HL-60 (cell line): Measurements from ENCODE around the gene UGT2A2.

Source experiments
- DNase-seq, 2 experiments: peaks; one replicate each; pipeline ENCODE4 v3.0.0-alpha.2; 2010 to 2020; ENCODE audit warnings: low read depth in 1 of 2, low spot score in 1 of 2
- H3K27ac ChIP-seq: fragments of 250-450 bp; sonication (Bioruptor Pico); replicated peaks from 2 replicates; pipeline ENCODE4 v1.5.1; 2020; ENCODE audit warnings: mild to moderate bottlenecking, moderate library complexity
- H3K27me3 ChIP-seq: fragments of 250-450 bp; sonication (Bioruptor Pico); 2 replicates; pipeline ENCODE4 v1.5.1; 2021; ENCODE audit warnings: mild to moderate bottlenecking, moderate library complexity; ENCODE audit not compliant: insufficient read depth, poor library complexity, severe bottlenecking
- H3K4me3 ChIP-seq: replicated peaks from 2 replicates; pipeline ENCODE4 v1.5.1; 2011; ENCODE audit warnings: mild to moderate bottlenecking, control low read depth, low read length; ENCODE audit not compliant: insufficient read depth
- GABPA ChIP-seq: IDR thresholded peaks from 2 replicates; pipeline ENCODE4 v1.6.1; 2012; ENCODE audit warnings: low read depth
- POLR2AphosphoS5 ChIP-seq: IDR thresholded peaks from 2 replicates; pipeline ENCODE4 v1.6.1; 2012; ENCODE audit warnings: low read depth
- SPI1 ChIP-seq: IDR thresholded peaks from 2 replicates; pipeline ENCODE4 v1.6.1; 2012; ENCODE audit warnings: low read depth, mild to moderate bottlenecking, borderline replicate concordance
- TF ChIP-seq, protein P1 (sequence below): IDR thresholded peaks from one replicate; pipeline ENCODE4 v1.5.1; 2011; ENCODE audit warnings: low read length, control low read depth, inconsistent platforms; ENCODE audit not compliant: insufficient read depth
- TF ChIP-seq, protein P2 (sequence below): IDR thresholded peaks from 2 replicates; pipeline ENCODE4 v1.6.1; 2012; ENCODE audit warnings: low read depth; ENCODE audit not compliant: insufficient replicate concordance

Gene UGT2A2

DNA sequence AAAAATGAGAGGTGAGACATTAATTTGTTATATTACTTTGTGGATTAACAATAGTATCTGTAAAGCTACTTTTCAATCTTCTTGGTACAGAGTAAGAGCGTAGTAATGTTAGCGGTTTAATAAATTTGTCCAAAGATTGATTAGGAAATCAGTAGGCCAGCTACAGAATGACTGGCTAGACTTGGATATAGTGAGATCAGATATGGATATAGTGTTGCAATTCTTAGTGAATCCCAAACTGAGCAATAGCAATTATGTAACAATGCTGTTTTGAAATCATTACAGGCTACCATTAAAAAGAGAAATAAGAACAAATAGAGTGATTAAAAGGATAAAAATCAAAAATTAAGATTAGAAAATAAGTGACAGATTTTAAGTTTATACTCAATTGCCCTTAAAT lies 847 bp upstream of the UGT2A2 start:
- H3K27me3 ChIP-seq: no peaks in the 10 kb centered on the region
- TF ChIP-seq POLR2AphosphoS5 (no peak), GABPA (no peak), SPI1 (no peak)
- TF ChIP-seq, protein P1, sequence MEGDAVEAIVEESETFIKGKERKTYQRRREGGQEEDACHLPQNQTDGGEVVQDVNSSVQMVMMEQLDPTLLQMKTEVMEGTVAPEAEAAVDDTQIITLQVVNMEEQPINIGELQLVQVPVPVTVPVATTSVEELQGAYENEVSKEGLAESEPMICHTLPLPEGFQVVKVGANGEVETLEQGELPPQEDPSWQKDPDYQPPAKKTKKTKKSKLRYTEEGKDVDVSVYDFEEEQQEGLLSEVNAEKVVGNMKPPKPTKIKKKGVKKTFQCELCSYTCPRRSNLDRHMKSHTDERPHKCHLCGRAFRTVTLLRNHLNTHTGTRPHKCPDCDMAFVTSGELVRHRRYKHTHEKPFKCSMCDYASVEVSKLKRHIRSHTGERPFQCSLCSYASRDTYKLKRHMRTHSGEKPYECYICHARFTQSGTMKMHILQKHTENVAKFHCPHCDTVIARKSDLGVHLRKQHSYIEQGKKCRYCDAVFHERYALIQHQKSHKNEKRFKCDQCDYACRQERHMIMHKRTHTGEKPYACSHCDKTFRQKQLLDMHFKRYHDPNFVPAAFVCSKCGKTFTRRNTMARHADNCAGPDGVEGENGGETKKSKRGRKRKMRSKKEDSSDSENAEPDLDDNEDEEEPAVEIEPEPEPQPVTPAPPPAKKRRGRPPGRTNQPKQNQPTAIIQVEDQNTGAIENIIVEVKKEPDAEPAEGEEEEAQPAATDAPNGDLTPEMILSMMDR: no peak
- TF ChIP-seq, protein P2, sequence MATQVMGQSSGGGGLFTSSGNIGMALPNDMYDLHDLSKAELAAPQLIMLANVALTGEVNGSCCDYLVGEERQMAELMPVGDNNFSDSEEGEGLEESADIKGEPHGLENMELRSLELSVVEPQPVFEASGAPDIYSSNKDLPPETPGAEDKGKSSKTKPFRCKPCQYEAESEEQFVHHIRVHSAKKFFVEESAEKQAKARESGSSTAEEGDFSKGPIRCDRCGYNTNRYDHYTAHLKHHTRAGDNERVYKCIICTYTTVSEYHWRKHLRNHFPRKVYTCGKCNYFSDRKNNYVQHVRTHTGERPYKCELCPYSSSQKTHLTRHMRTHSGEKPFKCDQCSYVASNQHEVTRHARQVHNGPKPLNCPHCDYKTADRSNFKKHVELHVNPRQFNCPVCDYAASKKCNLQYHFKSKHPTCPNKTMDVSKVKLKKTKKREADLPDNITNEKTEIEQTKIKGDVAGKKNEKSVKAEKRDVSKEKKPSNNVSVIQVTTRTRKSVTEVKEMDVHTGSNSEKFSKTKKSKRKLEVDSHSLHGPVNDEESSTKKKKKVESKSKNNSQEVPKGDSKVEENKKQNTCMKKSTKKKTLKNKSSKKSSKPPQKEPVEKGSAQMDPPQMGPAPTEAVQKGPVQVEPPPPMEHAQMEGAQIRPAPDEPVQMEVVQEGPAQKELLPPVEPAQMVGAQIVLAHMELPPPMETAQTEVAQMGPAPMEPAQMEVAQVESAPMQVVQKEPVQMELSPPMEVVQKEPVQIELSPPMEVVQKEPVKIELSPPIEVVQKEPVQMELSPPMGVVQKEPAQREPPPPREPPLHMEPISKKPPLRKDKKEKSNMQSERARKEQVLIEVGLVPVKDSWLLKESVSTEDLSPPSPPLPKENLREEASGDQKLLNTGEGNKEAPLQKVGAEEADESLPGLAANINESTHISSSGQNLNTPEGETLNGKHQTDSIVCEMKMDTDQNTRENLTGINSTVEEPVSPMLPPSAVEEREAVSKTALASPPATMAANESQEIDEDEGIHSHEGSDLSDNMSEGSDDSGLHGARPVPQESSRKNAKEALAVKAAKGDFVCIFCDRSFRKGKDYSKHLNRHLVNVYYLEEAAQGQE: no peak
- no peak overlapping the region for H3K4me3 ChIP-seq
- no peak for DNase-seq
- no peak overlapping the region for H3K27ac ChIP-seq

DNA sequence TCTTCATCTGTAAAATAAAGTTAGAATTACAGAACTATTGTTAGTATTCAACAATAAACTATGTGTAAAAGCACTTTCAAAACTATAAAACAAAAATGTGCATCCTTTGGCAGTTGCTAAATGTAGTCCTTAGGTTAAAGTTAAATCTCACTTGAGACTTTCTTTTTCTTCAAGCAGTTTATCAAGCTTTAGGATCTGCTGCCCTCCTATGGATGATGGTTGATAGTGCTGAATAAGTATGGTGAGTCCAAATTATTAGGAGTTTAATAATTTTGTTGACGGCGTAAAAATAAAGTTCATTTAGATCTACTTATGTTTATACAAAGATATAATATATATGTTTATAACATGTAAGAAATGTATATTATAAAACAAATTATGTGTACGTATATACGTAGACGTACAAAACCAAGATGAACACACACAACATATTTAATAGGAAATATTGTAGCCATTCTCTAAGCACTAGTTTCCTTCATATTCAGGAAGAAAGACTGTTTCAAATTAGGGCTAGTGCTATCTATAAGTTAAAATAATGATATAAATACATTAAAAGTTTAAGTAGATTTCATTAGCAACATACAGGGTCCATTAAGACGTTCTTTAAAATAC lies 22.3 kb downstream of the UGT2A2 start:
- Histone ChIP-seq H3K27ac (no peak overlapping the region), H3K4me3 (no peak overlapping the region), H3K27me3 (no peaks in the 10 kb centered on the region)
- DNase-seq: peak in 1 of 2 experiments; percentile 1
- TF ChIP-seq SPI1 (no peak), GABPA (no peak), POLR2AphosphoS5 (no peak)
- TF ChIP-seq, protein P2: no peak
- TF ChIP-seq, protein P1: no peak

DNA sequence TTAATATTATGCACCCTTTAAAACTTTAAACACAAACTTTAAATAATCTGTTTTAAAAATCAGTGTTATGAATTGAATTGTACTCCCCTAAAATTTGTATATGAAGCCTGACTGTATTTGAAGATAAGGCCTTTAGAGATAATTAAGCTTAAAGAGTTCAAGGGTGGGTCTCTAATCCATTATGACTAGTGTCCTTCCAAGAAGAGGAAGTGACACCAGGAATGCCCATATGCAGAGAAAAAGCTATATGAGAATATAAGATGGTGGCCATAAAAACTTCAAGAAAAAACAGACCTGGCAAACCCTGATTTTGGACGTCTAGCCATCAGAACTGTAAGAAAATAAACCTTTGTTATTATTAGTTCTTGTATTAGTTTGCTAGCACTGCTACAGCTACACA lies 29.0 kb downstream of the UGT2A2 start:
- no peaks in the 10 kb centered on the region for H3K27me3 ChIP-seq
- peak; percentile 56 for TF ChIP-seq SPI1
- TF ChIP-seq, protein P1: no peak
- no peak for TF ChIP-seq POLR2AphosphoS5
- no peak for DNase-seq
- H3K4me3 ChIP-seq: no peak overlapping the region
- no peak overlapping the region for H3K27ac ChIP-seq

DNA sequence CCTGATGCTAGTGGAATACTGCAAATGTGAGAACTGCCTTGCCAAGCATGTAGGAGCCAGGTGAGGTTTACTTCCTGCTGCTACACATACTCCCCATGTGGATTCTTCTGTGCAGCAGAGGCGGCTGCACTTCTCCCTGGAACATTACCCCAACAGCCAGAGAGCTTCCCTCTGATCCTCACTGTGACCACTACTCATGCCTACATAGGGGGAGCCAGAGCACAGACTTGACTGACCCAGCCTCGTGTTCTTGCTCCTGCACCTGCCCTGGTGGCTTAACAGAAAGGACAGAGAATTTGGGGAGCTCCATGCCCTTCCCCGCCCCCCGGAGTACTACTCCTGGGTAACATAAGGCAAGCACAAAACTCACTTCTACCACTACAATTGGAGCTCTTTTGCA lies 38.4 kb downstream of the UGT2A2 start:
- Histone ChIP-seq H3K27me3 (no peaks in the 10 kb centered on the region), H3K27ac (no peak overlapping the region), H3K4me3 (no peak overlapping the region)
- no peak for TF ChIP-seq POLR2AphosphoS5
- TF ChIP-seq GABPA: no peak
- TF ChIP-seq, protein P2: no peak
- TF ChIP-seq, protein P1: no peak
- TF ChIP-seq SPI1: no peak
- no peak for DNase-seq
